SK-N-MC (cell line): ENCODE results near the gene OTP.
"Not testable (repeated sequence)": the region's sequence is repeated elsewhere in the genome, so short reads cannot be mapped to it uniquely, and the experiment has no call there.

Experiments
- DNase-seq: peaks from one replicate; pipeline ENCODE4 v3.0.0-alpha.2; 2011; ENCODE audit warnings: low read depth, low spot score
- H3K27ac ChIP-seq: fragments of 200-600 bp; sonication (generic); 2 replicates; pipeline ENCODE4 v1.5.1; 2016; ENCODE audit warnings: mixed run types
- H3K36me3 ChIP-seq: fragments of 200-600 bp; sonication (generic); 2 replicates; pipeline ENCODE4 v1.6.1; 2017; ENCODE audit warnings: antibody characterized with exemption, low read length, mixed read lengths; ENCODE audit not compliant: insufficient read depth
- H3K4me3 ChIP-seq: fragments of 200-600 bp; sonication (generic); 2 replicates; pipeline ENCODE4 v1.5.1; 2016
- H3K9ac ChIP-seq: fragments of 200-600 bp; sonication (generic); 2 replicates; pipeline ENCODE4 v1.8.0; 2017; ENCODE audit warnings: mixed run types, mixed read lengths; ENCODE audit not compliant: insufficient read length
- H3K9me3 ChIP-seq: fragments of 200-600 bp; sonication (generic); 2 replicates; pipeline ENCODE4 v1.6.1; 2017; ENCODE audit warnings: low read depth, mild to moderate bottlenecking, antibody characterized with exemption, low read length, moderate library complexity, mixed read lengths
- EZH2 ChIP-seq: fragments of 200-600 bp; sonication (generic); IDR thresholded peaks from one replicate; pipeline ENCODE4 v1.6.1; 2017; ENCODE audit warnings: antibody characterized with exemption
- FOXP2 ChIP-seq: optimal IDR thresholded peaks from 2 replicates; pipeline ENCODE3; 2011; ENCODE audit warnings: mild to moderate bottlenecking, moderate library complexity; ENCODE audit not compliant: insufficient read depth; ENCODE audit errors: extremely low read length, control extremely low read depth
- POLR2AphosphoS5 ChIP-seq: IDR thresholded peaks from 2 replicates; pipeline ENCODE4 v1.6.1; 2012; ENCODE audit warnings: mild to moderate bottlenecking, low read depth, low read length, borderline replicate concordance

The OTP gene

GRCh38 chr5:77623203-77623740 lies 15.2 kb downstream of the OTP start:
- Histone ChIP-seq H3K27ac (no peak overlapping the region), H3K9ac (no peak overlapping the region), H3K4me3 (no peak overlapping the region), H3K36me3 (no peaks in the 10 kb centered on the region), H3K9me3 (no peaks in the 10 kb centered on the region)
- DNase-seq = no peak
- TF ChIP-seq EZH2 = no peak
- no peak for TF ChIP-seq POLR2AphosphoS5
- TF ChIP-seq FOXP2 = no peak

GRCh38 chr5:77621440-77621839 lies 17.1 kb downstream of the OTP start:
- H3K9ac ChIP-seq = no peak overlapping the region
- H3K27ac ChIP-seq = no peak overlapping the region
- H3K36me3 ChIP-seq = no peaks in the 10 kb centered on the region
- no peak overlapping the region for H3K4me3 ChIP-seq
- no peak for DNase-seq
- TF ChIP-seq EZH2 = no peak
- TF ChIP-seq POLR2AphosphoS5 = no peak
- no peak for TF ChIP-seq FOXP2
- no peaks in the 10 kb centered on the region for H3K9me3 ChIP-seq

- no peak for DNase-seq
- TF ChIP-seq FOXP2 = no peak
- TF ChIP-seq POLR2AphosphoS5 = no peak
- no peak for TF ChIP-seq EZH2
- no peak overlapping the region for H3K9ac ChIP-seq
- H3K4me3 ChIP-seq = no peak overlapping the region
- H3K36me3 ChIP-seq = no peaks in the 10 kb centered on the region
- H3K27ac ChIP-seq = no peak overlapping the region
- no peaks in the 10 kb centered on the region for H3K9me3 ChIP-seq
Measured at GRCh38 chr5:77620405-77620804, 18.1 kb downstream of the OTP start.

- TF ChIP-seq POLR2AphosphoS5 (no peak), EZH2 (no peak), FOXP2 (no peak)
- DNase-seq = no peak
- no peak overlapping the region for H3K4me3 ChIP-seq
- H3K9ac ChIP-seq = no peak overlapping the region
- no peaks in the 10 kb centered on the region for H3K9me3 ChIP-seq
- no peak overlapping the region for H3K27ac ChIP-seq
- H3K36me3 ChIP-seq = no peaks in the 10 kb centered on the region
Measured at GRCh38 chr5:77616920-77617319, 21.6 kb downstream of the OTP start.

- not testable (repeated sequence) for H3K9me3 ChIP-seq, DNase-seq, H3K36me3 ChIP-seq, H3K4me3 ChIP-seq, H3K9ac ChIP-seq, H3K27ac ChIP-seq
Measured at GRCh38 chr5:77608927-77609326, 29.6 kb downstream of the OTP start.

- no peaks in the 10 kb centered on the region for H3K36me3 ChIP-seq
- H3K9me3 ChIP-seq = no peaks in the 10 kb centered on the region
- no peak overlapping the region for H3K9ac ChIP-seq
- no peak for TF ChIP-seq FOXP2
- TF ChIP-seq EZH2 = no peak
- no peak for TF ChIP-seq POLR2AphosphoS5
- H3K4me3 ChIP-seq = no peak overlapping the region
- no peak overlapping the region for H3K27ac ChIP-seq
- DNase-seq = no peak
Measured at GRCh38 chr5:77607324-77607723, 31.2 kb downstream of the OTP start.

GRCh38 chr5:77606279-77606678 lies 32.2 kb downstream of the OTP start:
- Histone ChIP-seq H3K9ac (no peak overlapping the region), H3K27ac (no peak overlapping the region), H3K4me3 (no peak overlapping the region), H3K36me3 (no peaks in the 10 kb centered on the region), H3K9me3 (no peaks in the 10 kb centered on the region)
- DNase-seq = no peak
- no peak for TF ChIP-seq EZH2
- TF ChIP-seq POLR2AphosphoS5 = no peak
- no peak for TF ChIP-seq FOXP2

GRCh38 chr5:77599679-77600078 lies 38.8 kb downstream of the OTP start:
- Histone ChIP-seq H3K27ac (no peak overlapping the region), H3K9me3 (no peaks in the 10 kb centered on the region), H3K36me3 (no peaks in the 10 kb centered on the region), H3K4me3 (no peak overlapping the region), H3K9ac (no peak overlapping the region)
- no peak for TF ChIP-seq EZH2
- no peak for TF ChIP-seq FOXP2
- TF ChIP-seq POLR2AphosphoS5 = no peak
- DNase-seq = no peak

GRCh38 chr5:77590347-77590746 lies 48.2 kb downstream of the OTP start:
- no peak for TF ChIP-seq POLR2AphosphoS5
- no peak for TF ChIP-seq EZH2
- TF ChIP-seq FOXP2 = no peak
- no peak overlapping the region for H3K27ac ChIP-seq
- no peak overlapping the region for H3K4me3 ChIP-seq
- DNase-seq = no peak
- H3K9me3 ChIP-seq = no peaks in the 10 kb centered on the region
- no peaks in the 10 kb centered on the region for H3K36me3 ChIP-seq
- no peak overlapping the region for H3K9ac ChIP-seq

GRCh38 chr5:77588175-77588574 lies 50.3 kb downstream of the OTP start:
- no peak for TF ChIP-seq FOXP2
- TF ChIP-seq EZH2 = no peak
- no peak for TF ChIP-seq POLR2AphosphoS5
- DNase-seq = no peak
- no peaks in the 10 kb centered on the region for H3K9me3 ChIP-seq
- no peak overlapping the region for H3K27ac ChIP-seq
- no peaks in the 10 kb centered on the region for H3K36me3 ChIP-seq
- no peak overlapping the region for H3K9ac ChIP-seq
- no peak overlapping the region for H3K4me3 ChIP-seq
